Endothelial cell (in vitro differentiated cells): ENCODE measurements around the gene FBXW8. TPM values are rescaled to one million over a fixed set of nuclear protein-coding genes. Genes with fewer than 3 reads are reported as not detected.

Experiments used
- DNase-seq: peaks from one replicate; pipeline ENCODE4 v3.0.0; 2021; ENCODE audit warnings: low spot score
- H3K27ac Mint-ChIP-seq: one replicate; pipeline ENCODE4 v1.8.0; 2021; ENCODE audit warnings: mixed read lengths, inconsistent platforms; ENCODE audit not compliant: unreplicated experiment
- H3K27me3 Mint-ChIP-seq: one replicate; pipeline ENCODE4 v1.8.0; 2021; ENCODE audit warnings: mild to moderate bottlenecking, moderate library complexity, mixed read lengths, inconsistent platforms; ENCODE audit not compliant: unreplicated experiment
- H3K36me3 Mint-ChIP-seq: one replicate; pipeline ENCODE4 v1.8.0; 2021; ENCODE audit warnings: mild to moderate bottlenecking, low read depth, mixed read lengths, inconsistent platforms; ENCODE audit not compliant: unreplicated experiment
- H3K4me1 Mint-ChIP-seq: one replicate; pipeline ENCODE4 v1.8.0; 2021; ENCODE audit warnings: mild to moderate bottlenecking, mixed read lengths, inconsistent platforms; ENCODE audit not compliant: unreplicated experiment
- H3K4me3 Mint-ChIP-seq: one replicate; pipeline ENCODE4 v1.8.0; 2021; ENCODE audit warnings: mild to moderate bottlenecking, mixed read lengths, inconsistent platforms; ENCODE audit not compliant: unreplicated experiment
- H3K9me3 Mint-ChIP-seq: one replicate; pipeline ENCODE4 v1.8.0; 2021; ENCODE audit warnings: mixed read lengths, inconsistent platforms; ENCODE audit not compliant: unreplicated experiment
- CTCF ChIP-seq: fragments of 200-600 bp; sonication (generic); IDR thresholded peaks from one replicate; pipeline ENCODE4 v1.5.0; 2021; ENCODE audit warnings: antibody characterized with exemption; ENCODE audit not compliant: unreplicated experiment
- total RNA-seq: library from RNA; stranded (reverse); fragmentation: NEBNext Ultra II Directional; extraction: Animal tissue kit (Norgen Biotek cat#: 25700); gene quantifications from one replicate; pipeline ENCODE4 v1.2.1, GENCODE V29; 2021; ENCODE audit not compliant: unreplicated experiment

The FBXW8 gene
- total RNA-seq, 1 donor from 2014 or later = 17.8 TPM

GRCh38 chr12:117018685-117019084 lies 107.9 kb downstream of the FBXW8 start:
- Mint-ChIP-seq H3K36me3 (peaks cover 17% of the 10 kb centered on the region), H3K4me3 (no peak overlapping the region), H3K27me3 (no peaks in the 10 kb centered on the region), H3K4me1 (peaks cover 3% of the 10 kb centered on the region), H3K27ac (no peak overlapping the region), H3K9me3 (no peaks in the 10 kb centered on the region)
- no peak for TF ChIP-seq CTCF
- DNase-seq = no peak

GRCh38 chr12:117019866-117020265 lies 109.1 kb downstream of the FBXW8 start:
- Mint-ChIP-seq H3K4me1 (no peaks in the 10 kb centered on the region), H3K36me3 (peaks cover 20% of the 10 kb centered on the region), H3K27me3 (no peaks in the 10 kb centered on the region), H3K27ac (no peak overlapping the region), H3K9me3 (no peaks in the 10 kb centered on the region), H3K4me3 (no peak overlapping the region)
- no peak for DNase-seq
- TF ChIP-seq CTCF = no peak

GRCh38 chr12:117020536-117021220 lies 109.9 kb downstream of the FBXW8 start:
- Mint-ChIP-seq H3K4me3 (no peak overlapping the region), H3K4me1 (peaks cover 2% of the 10 kb centered on the region), H3K27ac (no peak overlapping the region), H3K27me3 (no peaks in the 10 kb centered on the region), H3K36me3 (peaks cover 15% of the 10 kb centered on the region), H3K9me3 (no peaks in the 10 kb centered on the region)
- no peak for TF ChIP-seq CTCF
- DNase-seq = no peak

GRCh38 chr12:117022465-117022864 lies 111.7 kb downstream of the FBXW8 start:
- Mint-ChIP-seq H3K9me3 (no peaks in the 10 kb centered on the region), H3K4me1 (peaks cover 5% of the 10 kb centered on the region), H3K27me3 (peaks cover 2% of the 10 kb centered on the region), H3K27ac (no peak overlapping the region), H3K4me3 (no peak overlapping the region), H3K36me3 (peaks cover 12% of the 10 kb centered on the region)
- no peak for TF ChIP-seq CTCF
- DNase-seq = no peak

- Mint-ChIP-seq H3K27ac (no peak overlapping the region), H3K9me3 (no peaks in the 10 kb centered on the region), H3K4me1 (peaks cover 5% of the 10 kb centered on the region), H3K4me3 (no peak overlapping the region), H3K36me3 (peaks cover 19% of the 10 kb centered on the region), H3K27me3 (peaks cover 2% of the 10 kb centered on the region)
- no peak for TF ChIP-seq CTCF
- no peak for DNase-seq
Observed at GRCh38 chr12:117023998-117024960, 113.5 kb downstream of the FBXW8 start.
